ENCODE results near the gene OR1L8. TPM values are rescaled to one million over a fixed set of nuclear protein-coding genes. Genes with fewer than 3 reads are reported as not detected.
"Not testable (repeated sequence)": the region's sequence is repeated elsewhere in the genome, so short reads cannot be mapped to it uniquely, and the experiment has no call there.

OR1L8 gene, protein sequence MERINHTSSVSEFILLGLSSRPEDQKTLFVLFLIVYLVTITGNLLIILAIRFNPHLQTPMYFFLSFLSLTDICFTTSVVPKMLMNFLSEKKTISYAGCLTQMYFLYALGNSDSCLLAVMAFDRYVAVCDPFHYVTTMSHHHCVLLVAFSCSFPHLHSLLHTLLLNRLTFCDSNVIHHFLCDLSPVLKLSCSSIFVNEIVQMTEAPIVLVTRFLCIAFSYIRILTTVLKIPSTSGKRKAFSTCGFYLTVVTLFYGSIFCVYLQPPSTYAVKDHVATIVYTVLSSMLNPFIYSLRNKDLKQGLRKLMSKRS
- polyA plus RNA-seq (ENCODE audit: low read depth in 6 of 6): not detected

DNA sequence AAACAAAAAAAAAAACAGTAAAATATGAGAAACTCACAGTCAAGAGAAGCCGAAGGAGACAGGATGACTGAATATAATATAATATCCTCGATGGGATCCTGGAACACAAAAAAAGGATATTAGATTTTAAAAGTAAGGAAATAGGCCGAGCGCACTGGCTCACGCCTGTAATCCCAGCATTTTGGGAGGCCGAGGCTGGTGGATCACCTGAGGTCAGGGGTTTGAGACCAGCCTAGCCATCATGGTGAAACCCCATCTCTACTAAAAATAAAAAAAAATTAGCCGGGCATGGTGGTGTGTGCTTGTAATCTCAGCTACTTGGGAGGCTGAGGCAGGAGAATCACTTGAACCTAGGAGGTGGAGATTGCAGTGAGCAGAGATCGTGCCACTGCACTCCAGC is at the start of gene OR1L8:
Gene OR1L8 (minus strand): TSS at position 101 of the 400 bp plus-strand sequence. CDS start 14,907 bp downstream, outside the sequence.
- H3K36me3 Mint-ChIP-seq; H3K27ac Mint-ChIP-seq; H3K4me1 Mint-ChIP-seq; DNase-seq; H3K9me3 Mint-ChIP-seq; ATAC-seq (ENCODE audit: low read depth in 2 of 2): not testable (repeated sequence)
- H3K4me3 Mint-ChIP-seq: peak within 1 kb of the TSS in 1 of 8 donors; percentile 16
- H3K27me3 Mint-ChIP-seq: peaks cover 0 to 16% (median 7%) of the 10 kb centered on the region in 3 donors

DNA sequence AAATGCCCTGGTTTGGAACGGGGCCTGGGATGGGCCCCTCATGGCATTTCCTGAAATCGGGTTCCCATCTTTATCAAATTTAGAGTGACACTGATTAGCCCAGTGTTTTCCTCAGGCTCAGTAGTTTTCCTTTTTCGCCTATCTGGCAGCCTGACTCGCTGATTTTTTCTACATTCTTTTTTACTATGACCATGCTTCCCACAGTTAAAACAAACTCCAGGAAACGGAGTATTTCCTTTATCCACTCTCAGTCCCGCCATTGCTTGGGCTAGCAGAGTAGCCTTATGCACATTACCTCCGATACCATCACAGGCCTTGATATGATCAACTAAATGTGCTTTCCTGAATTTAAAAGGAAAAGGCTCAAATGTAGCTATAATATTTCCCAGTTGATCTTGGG is 36.8 kb upstream of the OR1L8 start:
- H3K27me3 Mint-ChIP-seq: peaks cover 14 to 56% (median 49%) of the 10 kb centered on the region in 3 donors
- H3K4me3 Mint-ChIP-seq: no peak overlapping the region
- H3K4me1 Mint-ChIP-seq: no peaks in the 10 kb centered on the region
- no peaks in the 10 kb centered on the region for H3K36me3 Mint-ChIP-seq
- H3K27ac Mint-ChIP-seq: no peak overlapping the region
- H3K9me3 Mint-ChIP-seq: peaks cover 0 to 13% (median 4%) of the 10 kb centered on the region in 7 donors
- no peak for DNase-seq
- ATAC-seq (ENCODE audit: low read depth in 2 of 2): no peak

DNA sequence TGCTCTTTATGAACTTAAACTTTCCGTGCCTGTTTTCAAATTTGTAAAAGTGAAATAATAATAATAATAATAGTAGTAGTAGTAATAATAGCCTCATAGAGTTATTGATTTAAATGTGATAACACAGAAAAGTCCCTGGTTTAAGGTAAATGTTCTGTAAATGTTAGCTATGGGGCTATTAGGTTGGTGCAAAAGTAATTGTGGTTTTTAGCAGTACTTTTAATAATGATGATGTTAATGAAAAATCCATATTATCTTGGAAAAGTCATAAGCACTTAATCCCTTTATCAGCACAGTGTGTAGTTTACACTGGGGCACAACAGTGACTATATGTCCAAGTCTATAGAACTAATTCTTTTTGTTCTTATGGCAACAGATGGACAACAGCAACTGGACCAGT is 31.2 kb upstream of the OR1L8 start, which contains the start of gene OR1Q1:
Gene OR1Q1 (plus strand): TSS at position 377 of the 400 bp plus-strand sequence. CDS start 0 bp downstream, at position 377.
- ATAC-seq (ENCODE audit: low read depth in 2 of 2): no peak
- peaks cover 26 to 47% (median 39%) of the 10 kb centered on the region in 3 donors for H3K27me3 Mint-ChIP-seq
- H3K4me3 Mint-ChIP-seq: no peak within 1 kb of the TSS
- DNase-seq: no peak
- no peaks in the 10 kb centered on the region for H3K36me3 Mint-ChIP-seq
- H3K9me3 Mint-ChIP-seq: peaks cover 0 to 13% (median 3%) of the 10 kb centered on the region in 7 donors
- H3K27ac Mint-ChIP-seq: no peak within 1 kb of the TSS
- H3K4me1 Mint-ChIP-seq: no peaks in the 10 kb centered on the region

DNA sequence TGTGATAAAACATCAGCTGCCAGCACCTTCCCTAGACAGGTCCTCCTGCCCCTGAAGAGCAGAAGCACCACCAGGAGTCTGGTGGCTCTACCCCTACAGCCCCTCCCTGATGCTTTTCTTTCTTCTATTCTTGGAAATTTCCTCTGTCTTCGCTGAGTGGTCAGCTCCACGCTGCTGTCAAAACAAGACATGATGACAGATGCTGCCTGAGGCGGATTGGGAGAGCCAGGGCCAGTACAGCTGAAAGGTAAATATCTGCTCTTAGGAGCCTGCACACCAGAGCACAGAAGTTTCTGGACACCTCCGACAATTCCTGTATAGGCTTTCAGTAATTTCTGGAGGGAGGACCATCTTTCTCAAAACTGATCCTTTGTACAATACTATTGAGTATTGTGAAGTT is 26.6 kb upstream of the OR1L8 start:
- H3K27me3 Mint-ChIP-seq: peaks cover 28 to 46% (median 36%) of the 10 kb centered on the region in 3 donors
- H3K4me3 Mint-ChIP-seq: no peak overlapping the region
- DNase-seq: no peak
- ATAC-seq (ENCODE audit: low read depth in 2 of 2): no peak
- no peaks in the 10 kb centered on the region for H3K9me3 Mint-ChIP-seq
- H3K27ac Mint-ChIP-seq: no peak overlapping the region
- H3K36me3 Mint-ChIP-seq: no peaks in the 10 kb centered on the region
- no peaks in the 10 kb centered on the region for H3K4me1 Mint-ChIP-seq

DNA sequence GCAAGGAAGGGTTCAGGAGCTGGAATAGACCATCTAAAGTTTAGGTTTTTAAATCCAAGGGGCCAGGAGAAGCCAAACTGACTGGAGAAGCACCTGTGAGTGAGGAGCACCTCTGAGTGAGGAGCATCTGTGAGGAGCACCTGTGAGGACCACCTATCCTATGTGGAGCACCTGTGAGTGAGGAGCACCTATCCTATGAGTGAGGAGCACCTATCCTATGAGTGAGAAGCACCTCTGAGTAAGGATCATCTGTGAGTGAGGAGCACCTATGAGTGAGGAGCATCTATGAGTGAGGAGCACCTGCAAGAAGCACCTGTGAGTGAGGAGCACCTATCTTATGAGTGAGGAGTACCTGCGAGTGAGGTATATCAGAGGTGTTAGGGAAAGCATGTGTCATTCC is 23.4 kb upstream of the OR1L8 start:
- H3K4me1 Mint-ChIP-seq: no peaks in the 10 kb centered on the region
- H3K36me3 Mint-ChIP-seq: no peaks in the 10 kb centered on the region
- peaks cover 0 to 6% (median 4%) of the 10 kb centered on the region in 7 donors for H3K9me3 Mint-ChIP-seq
- H3K27ac Mint-ChIP-seq: peak overlapping the region in 1 of 6 donors; percentile 29
- H3K27me3 Mint-ChIP-seq: peaks cover 31 to 46% (median 42%) of the 10 kb centered on the region in 3 donors
- ATAC-seq (ENCODE audit: low read depth in 2 of 2): no peak
- no peak overlapping the region for H3K4me3 Mint-ChIP-seq
- no peak for DNase-seq

DNA sequence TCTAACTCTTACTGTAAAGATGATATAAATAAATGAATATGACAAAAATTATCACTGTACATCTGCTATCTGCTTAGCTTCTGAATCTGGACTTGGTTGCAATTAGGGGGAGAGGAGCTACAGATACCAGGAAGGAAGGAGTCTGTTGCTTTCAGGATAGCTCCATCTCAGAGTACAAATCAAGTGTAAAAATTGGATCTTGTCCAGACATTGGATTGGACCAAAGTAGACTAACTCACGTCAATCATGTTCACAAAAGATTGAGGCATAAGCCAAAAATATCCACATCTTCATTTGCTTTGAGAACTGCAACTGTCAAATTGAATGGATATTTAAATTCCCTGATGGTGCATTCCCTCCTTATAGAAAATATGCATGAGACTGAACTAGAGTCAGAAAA is 22.5 kb upstream of the OR1L8 start:
- H3K27me3 Mint-ChIP-seq: peaks cover 24 to 40% (median 36%) of the 10 kb centered on the region in 3 donors
- ATAC-seq (ENCODE audit: low read depth in 2 of 2): no peak
- H3K27ac Mint-ChIP-seq: no peak overlapping the region
- no peak for DNase-seq
- H3K9me3 Mint-ChIP-seq: peaks cover 1 to 13% (median 8%) of the 10 kb centered on the region in 7 donors
- no peaks in the 10 kb centered on the region for H3K4me1 Mint-ChIP-seq
- H3K4me3 Mint-ChIP-seq: no peak overlapping the region
- H3K36me3 Mint-ChIP-seq: peaks cover 0 to 3% of the 10 kb centered on the region in 2 donors

DNA sequence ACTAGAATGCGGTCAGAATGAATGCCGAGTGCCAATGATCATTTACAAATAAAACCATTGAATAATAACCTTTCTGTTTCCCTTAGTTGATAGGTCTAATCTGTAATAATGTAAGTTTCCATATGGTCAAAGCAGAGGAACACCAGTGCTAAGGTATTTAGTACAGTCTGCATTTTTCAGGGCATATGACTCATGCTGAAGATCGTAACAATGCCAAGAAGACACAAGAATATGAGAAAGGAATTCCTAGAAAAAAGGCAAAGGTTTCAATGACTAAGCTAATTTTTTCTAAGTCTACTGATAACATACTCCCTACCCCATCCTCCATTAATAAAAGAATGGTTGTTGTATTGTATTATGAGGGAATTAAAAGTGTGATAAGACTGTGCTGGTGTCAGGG is 2.8 kb downstream of the OR1L8 start:
- ATAC-seq (ENCODE audit: low read depth in 2 of 2): no peak
- no peak overlapping the region for H3K27ac Mint-ChIP-seq
- H3K36me3 Mint-ChIP-seq: no peaks in the 10 kb centered on the region
- H3K4me3 Mint-ChIP-seq: no peak overlapping the region
- H3K4me1 Mint-ChIP-seq: no peaks in the 10 kb centered on the region
- H3K27me3 Mint-ChIP-seq: peaks cover 3 to 25% (median 3%) of the 10 kb centered on the region in 3 donors
- peaks cover 0 to 8% (median 1%) of the 10 kb centered on the region in 7 donors for H3K9me3 Mint-ChIP-seq
- no peak for DNase-seq

DNA sequence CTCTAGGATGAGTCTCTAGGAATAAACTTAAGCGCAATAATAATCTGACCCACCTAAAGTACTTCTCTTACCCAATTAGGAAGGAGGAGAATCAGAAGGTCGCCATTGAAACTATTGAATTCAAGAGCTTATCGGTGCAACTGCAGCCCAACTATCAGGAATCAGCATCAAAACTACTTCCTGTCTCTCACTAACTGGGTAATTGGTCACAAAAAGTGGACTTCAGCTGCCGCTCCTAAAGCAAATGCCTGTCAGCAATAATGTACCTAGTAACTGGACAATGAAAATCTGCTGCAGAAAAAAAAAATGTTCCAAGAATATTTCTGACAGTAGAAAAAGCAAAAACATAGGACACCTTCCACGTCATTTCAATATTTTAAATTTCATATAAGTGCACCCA is 3.3 kb downstream of the OR1L8 start:
- Mint-ChIP-seq H3K36me3 (no peaks in the 10 kb centered on the region), H3K4me1 (no peaks in the 10 kb centered on the region), H3K4me3 (no peak overlapping the region), H3K27me3 (peaks cover 0 to 20% (median 3%) of the 10 kb centered on the region in 3 donors), H3K9me3 (peaks cover 0 to 8% (median 1%) of the 10 kb centered on the region in 7 donors), H3K27ac (no peak overlapping the region)
- ATAC-seq (ENCODE audit: low read depth in 2 of 2) (no peak), DNase-seq (no peak)

DNA sequence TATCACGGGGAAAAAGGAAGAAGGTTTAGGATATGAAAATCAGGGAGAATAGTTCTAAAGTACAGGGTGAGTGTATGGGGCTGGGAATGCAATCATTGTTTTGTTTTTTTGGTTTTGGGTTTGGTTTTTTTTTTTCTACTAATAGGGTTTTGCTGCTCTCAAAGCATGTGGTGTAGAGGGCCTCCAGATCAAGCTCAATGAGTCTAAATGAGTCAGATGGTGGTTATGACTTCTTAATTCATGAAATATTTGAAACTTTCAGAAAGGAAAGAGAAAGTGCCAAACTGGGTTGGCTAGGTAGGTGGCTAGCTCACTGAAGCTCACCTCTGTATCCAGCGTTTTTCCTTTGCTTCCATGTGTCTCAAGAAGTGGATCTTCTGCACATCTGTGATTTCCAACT is 10.7 kb downstream of the OR1L8 start:
- Mint-ChIP-seq H3K4me3 (no peak overlapping the region), H3K27ac (no peak overlapping the region), H3K27me3 (peaks cover 11 to 29% (median 11%) of the 10 kb centered on the region in 3 donors), H3K4me1 (no peaks in the 10 kb centered on the region), H3K9me3 (peaks cover 0 to 8% (median 1%) of the 10 kb centered on the region in 7 donors), H3K36me3 (no peaks in the 10 kb centered on the region)
- ATAC-seq (ENCODE audit: low read depth in 2 of 2) (no peak), DNase-seq (no peak)

DNA sequence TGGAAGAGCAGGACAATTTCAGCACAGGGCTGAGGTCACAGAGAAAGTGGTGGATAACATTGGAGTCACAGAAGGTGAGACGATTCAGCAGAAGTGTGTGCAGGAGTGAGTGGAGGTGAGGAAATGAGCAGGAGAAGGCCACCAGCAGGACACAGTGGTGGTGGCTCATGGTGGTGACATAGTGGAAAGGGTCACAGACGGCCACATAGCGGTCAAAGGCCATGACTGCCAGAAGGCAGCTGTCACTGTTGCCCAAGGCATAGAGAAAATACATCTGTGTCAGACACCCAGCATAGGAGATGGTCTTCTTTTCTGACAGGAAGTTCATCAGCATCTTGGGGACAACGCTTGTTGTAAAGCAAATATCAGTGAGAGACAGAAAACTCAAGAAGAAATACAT is 15.3 kb downstream of the OR1L8 start:
- DNase-seq (no peak), ATAC-seq (ENCODE audit: low read depth in 2 of 2) (no peak)
- Mint-ChIP-seq H3K4me3 (no peak overlapping the region), H3K36me3 (no peaks in the 10 kb centered on the region), H3K4me1 (no peaks in the 10 kb centered on the region), H3K27me3 (peaks cover 14 to 37% (median 36%) of the 10 kb centered on the region in 3 donors), H3K27ac (peak overlapping the region in 1 of 6 donors; percentile 0), H3K9me3 (peaks cover 0 to 14% (median 3%) of the 10 kb centered on the region in 7 donors)

DNA sequence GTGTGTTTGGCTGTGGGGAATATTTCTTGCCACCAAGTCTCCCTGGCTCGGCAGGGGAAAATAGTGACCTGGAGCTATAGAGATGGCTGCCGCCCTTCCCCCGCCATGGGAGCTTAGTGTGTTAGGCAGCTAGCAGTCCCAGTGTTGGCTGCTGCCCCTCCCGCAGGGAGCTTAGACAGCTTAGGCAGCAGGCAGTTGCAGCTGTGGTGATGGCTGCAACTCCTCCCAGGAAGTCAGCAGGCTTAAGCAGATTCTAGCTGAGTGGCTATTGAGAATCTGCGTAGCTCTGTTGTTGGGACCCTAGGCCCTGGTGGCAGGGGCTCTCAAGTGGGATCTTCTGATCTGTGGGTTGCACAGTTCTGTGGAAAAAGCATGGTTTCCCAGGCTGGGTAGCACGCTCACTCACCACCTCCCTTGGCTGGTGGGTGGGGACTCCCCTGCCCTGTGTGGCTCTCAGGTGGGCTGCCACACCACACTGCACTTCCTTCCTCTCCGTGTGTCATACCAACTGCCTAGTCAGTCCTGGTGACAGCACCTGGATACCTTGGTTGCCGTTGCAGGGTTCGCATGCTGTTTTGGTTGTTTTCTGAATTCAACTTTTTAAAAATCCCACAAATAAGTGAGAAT is 20.9 kb downstream of the OR1L8 start:
- Mint-ChIP-seq H3K36me3 (peaks cover 0 to 11% of the 10 kb centered on the region in 2 donors), H3K27me3 (peaks cover 25 to 52% (median 51%) of the 10 kb centered on the region in 3 donors), H3K27ac (no peak overlapping the region), H3K4me1 (no peaks in the 10 kb centered on the region), H3K9me3 (peaks cover 0 to 43% (median 20%) of the 10 kb centered on the region in 7 donors), H3K4me3 (no peak overlapping the region)
- DNase-seq: no peak
- no peak for ATAC-seq (ENCODE audit: low read depth in 2 of 2)

DNA sequence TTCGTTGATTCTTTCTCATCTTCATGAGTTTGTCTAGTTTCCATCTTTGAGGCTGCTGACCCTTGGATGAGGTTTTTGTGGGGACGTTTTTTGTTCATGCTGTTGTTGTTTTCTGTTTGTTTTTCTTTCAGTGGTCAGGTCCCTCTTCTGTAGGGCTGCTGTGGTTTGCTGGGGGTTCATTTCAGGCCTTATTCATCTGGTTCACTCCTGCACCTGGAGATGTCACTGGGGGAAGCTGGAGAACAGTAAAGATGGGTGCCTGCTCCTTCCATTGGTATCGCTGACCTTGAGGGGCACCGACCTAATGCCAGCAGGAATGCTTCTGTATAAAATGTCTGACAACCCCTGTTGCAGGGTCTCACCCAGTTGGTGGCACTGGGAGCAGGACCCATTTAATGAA is 21.7 kb downstream of the OR1L8 start:
- DNase-seq (no peak), ATAC-seq (ENCODE audit: low read depth in 2 of 2) (no peak)
- Mint-ChIP-seq H3K36me3 (peaks cover 0 to 11% of the 10 kb centered on the region in 2 donors), H3K27ac (no peak overlapping the region), H3K4me1 (no peaks in the 10 kb centered on the region), H3K9me3 (peaks cover 0 to 43% (median 20%) of the 10 kb centered on the region in 7 donors), H3K4me3 (peak overlapping the region in 1 of 8 donors; percentile 23), H3K27me3 (peaks cover 25 to 52% (median 51%) of the 10 kb centered on the region in 3 donors)

DNA sequence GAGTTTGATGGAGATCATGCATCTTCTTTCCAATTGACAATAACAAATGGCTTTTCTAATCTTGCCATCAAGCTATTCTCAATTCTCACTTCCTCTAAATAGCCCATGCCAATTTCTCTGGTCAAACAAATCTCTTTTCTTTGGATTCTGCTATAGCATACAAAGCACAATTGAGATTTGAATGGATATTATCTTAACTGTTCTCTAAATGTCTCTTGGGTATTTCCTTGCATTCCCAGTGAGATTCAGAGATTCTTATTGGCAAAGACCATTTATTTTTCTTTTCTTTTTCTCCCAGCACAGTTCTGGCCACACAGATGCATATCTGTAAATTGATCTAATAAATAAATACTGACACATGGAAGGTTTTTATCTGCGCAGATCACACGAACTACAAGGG is 30.4 kb downstream of the OR1L8 start, which contains the start of gene OR1N2:
Gene OR1N2 (plus strand): TSS at position 301 of the 400 bp plus-strand sequence. CDS start 100 bp downstream, outside the sequence.
- ATAC-seq (ENCODE audit: low read depth in 2 of 2): no peak
- no peak within 1 kb of the TSS for H3K4me3 Mint-ChIP-seq
- no peaks in the 10 kb centered on the region for H3K36me3 Mint-ChIP-seq
- H3K9me3 Mint-ChIP-seq: peaks cover 0 to 10% (median 0%) of the 10 kb centered on the region in 7 donors
- H3K27ac Mint-ChIP-seq: peak within 1 kb of the TSS in 1 of 6 donors; percentile 55
- DNase-seq: no peak
- H3K27me3 Mint-ChIP-seq: peaks cover 20 to 51% (median 34%) of the 10 kb centered on the region in 3 donors
- no peaks in the 10 kb centered on the region for H3K4me1 Mint-ChIP-seq

Measured in naive B cell (primary cell).